Activated B cell treated with CpG ODN at 0.5 μM for 24 hours (primary cell): ENCODE measurements around the gene ZNF799. TPM values are rescaled to one million over a fixed set of nuclear protein-coding genes. Genes with fewer than 3 reads are reported as not detected.
A peak's percentile ranks its signal among the peaks of the same experiment; 100 is the strongest.
"Not testable (repeated sequence)": the region's sequence is repeated elsewhere in the genome, so short reads cannot be mapped to it uniquely, and the experiment has no call there.

Source experiments
- ATAC-seq: fragments of 200-7000 bp; cut with Tn5 transposase; one replicate; pipeline ENCODE4 v1.10.0; 2021; ENCODE audit warnings: low read depth, mild to moderate bottlenecking, moderate library complexity
- CTCF ChIA-PET: fragments of 350-600 bp; sonication (Branson Sonifier 250); formaldehyde crosslinking; loops from one replicate; lab custom pipeline; 2021; ENCODE audit warnings: antibody characterized with exemption; lab: Charles Lee
- POLR2A ChIA-PET: fragments of 350-600 bp; sonication (Branson Sonifier 250); formaldehyde crosslinking; loops from one replicate; lab custom pipeline; 2021; ENCODE audit warnings: antibody characterized with exemption; lab: Charles Lee
- DNase-seq: peaks from one replicate; pipeline ENCODE4 v3.0.0; 2022
- H3K27ac Mint-ChIP-seq: one replicate; pipeline ENCODE4 v1.8.0; 2020; ENCODE audit warnings: mixed read lengths
- H3K27me3 Mint-ChIP-seq: one replicate; pipeline ENCODE4 v1.8.0; 2021; ENCODE audit warnings: mixed read lengths
- H3K36me3 Mint-ChIP-seq: one replicate; pipeline ENCODE4 v1.8.0; 2021; ENCODE audit warnings: low read depth, mixed read lengths
- H3K4me1 Mint-ChIP-seq: one replicate; pipeline ENCODE4 v1.8.0; 2021; ENCODE audit warnings: mixed read lengths
- H3K4me3 Mint-ChIP-seq: one replicate; pipeline ENCODE4 v1.8.0; 2020; ENCODE audit warnings: mild to moderate bottlenecking, mixed read lengths
- H3K9me3 Mint-ChIP-seq: one replicate; pipeline ENCODE4 v1.8.0; 2020; ENCODE audit warnings: mixed read lengths
- intact Hi-C: fragments of 100-400 bp; cut with micrococcal nuclease; formaldehyde crosslinking; loops from one replicate; pipeline ENCODE4 v1.15.1; 2024
- total RNA-seq: library from RNA; stranded (reverse); gene quantifications from 2 replicates; pipeline ENCODE4 v1.2.3, GENCODE V29; 2022
- TF ChIP-seq, protein P1 (sequence below): fragments of 200-600 bp; IDR thresholded peaks from one replicate; pipeline ENCODE4 v1.8.0; 2022; ENCODE audit warnings: antibody characterized with exemption, mild to moderate bottlenecking

ZNF799 gene
- total RNA-seq, 1 donor from 2014 or later, result 6.8 TPM

DNA sequence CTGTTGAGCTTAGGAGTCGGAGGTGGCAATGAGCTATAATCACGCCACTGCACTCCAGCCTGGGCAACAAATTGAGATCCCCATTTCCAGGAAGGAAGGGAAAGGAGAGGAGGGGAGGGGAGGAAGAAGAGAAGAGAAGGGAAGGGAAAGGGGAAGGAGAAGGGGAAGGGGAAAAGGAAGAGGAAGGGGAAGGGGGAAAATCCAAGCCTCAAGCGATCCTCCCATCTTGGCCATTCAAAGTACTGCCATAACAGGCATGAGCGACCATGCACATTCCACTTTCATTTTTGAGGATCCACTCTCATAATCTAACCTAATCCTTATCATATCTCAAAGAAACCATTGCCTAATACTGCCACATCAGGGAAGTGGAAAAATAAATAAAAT lies 24.8 kb upstream of the ZNF799 start:
- TF ChIP-seq, protein P1, sequence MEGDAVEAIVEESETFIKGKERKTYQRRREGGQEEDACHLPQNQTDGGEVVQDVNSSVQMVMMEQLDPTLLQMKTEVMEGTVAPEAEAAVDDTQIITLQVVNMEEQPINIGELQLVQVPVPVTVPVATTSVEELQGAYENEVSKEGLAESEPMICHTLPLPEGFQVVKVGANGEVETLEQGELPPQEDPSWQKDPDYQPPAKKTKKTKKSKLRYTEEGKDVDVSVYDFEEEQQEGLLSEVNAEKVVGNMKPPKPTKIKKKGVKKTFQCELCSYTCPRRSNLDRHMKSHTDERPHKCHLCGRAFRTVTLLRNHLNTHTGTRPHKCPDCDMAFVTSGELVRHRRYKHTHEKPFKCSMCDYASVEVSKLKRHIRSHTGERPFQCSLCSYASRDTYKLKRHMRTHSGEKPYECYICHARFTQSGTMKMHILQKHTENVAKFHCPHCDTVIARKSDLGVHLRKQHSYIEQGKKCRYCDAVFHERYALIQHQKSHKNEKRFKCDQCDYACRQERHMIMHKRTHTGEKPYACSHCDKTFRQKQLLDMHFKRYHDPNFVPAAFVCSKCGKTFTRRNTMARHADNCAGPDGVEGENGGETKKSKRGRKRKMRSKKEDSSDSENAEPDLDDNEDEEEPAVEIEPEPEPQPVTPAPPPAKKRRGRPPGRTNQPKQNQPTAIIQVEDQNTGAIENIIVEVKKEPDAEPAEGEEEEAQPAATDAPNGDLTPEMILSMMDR, result no peak
- no peak for DNase-seq
- intact Hi-C loops, result no loop called here
- ATAC-seq, result no peak
- H3K9me3 Mint-ChIP-seq, result peaks cover 9% of the 10 kb centered on the region
- H3K27ac Mint-ChIP-seq, result no peak overlapping the region
- H3K4me1 Mint-ChIP-seq, result peaks cover 2% of the 10 kb centered on the region
- H3K4me3 Mint-ChIP-seq, result no peak overlapping the region
- H3K36me3 Mint-ChIP-seq, result peaks cover 27% of the 10 kb centered on the region
- no peaks in the 10 kb centered on the region for H3K27me3 Mint-ChIP-seq
- CTCF ChIA-PET, result no interaction called here
- POLR2A ChIA-PET, result interaction anchor here (0.6 kb wide), 1 partner anchor 15 kb away, joined by 3 read pairs; the partner anchor contains the start of gene ZNF443

DNA sequence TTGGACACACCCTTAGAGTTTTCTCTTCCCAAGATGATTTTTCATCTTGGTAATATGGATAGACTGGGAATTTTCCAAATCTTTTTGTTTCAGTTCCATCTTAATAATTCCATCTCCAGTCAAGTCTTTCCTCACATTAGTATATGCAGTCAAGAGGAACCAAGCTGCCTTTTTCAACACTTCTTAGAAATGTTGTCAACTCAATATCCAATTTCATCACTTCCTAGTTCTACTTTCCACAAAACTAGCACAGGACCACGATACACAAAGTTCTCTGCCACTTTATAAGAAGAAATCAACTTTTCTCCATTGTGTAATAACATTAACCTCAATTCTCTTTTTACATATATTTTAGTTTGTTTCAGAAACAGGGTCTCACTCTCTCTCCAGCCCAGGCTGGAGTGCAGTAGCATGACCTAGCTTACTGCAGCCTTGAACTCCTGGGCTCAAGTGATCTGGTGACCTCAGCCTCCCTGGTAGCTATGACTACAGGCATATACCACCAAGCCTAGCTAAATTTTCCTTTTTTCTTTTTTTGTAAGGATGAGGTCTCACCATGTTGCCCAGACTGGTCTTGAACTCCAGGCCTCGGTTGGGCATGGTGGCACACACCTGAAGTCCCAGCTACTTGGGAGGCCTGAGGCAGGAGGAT lies 24.3 kb upstream of the ZNF799 start:
- CTCF ChIA-PET, result no interaction called here
- H3K27ac Mint-ChIP-seq, result no peak overlapping the region
- peaks cover 22% of the 10 kb centered on the region for H3K36me3 Mint-ChIP-seq
- H3K27me3 Mint-ChIP-seq, result no peaks in the 10 kb centered on the region
- H3K9me3 Mint-ChIP-seq, result peaks cover 8% of the 10 kb centered on the region
- no peak overlapping the region for H3K4me3 Mint-ChIP-seq
- intact Hi-C loops, result no loop called here
- POLR2A ChIA-PET, result interaction anchor here (0.6 kb wide), 1 partner anchor 15 kb away, joined by 3 read pairs; the partner anchor contains the start of gene ZNF443
- H3K4me1 Mint-ChIP-seq, result peaks cover 2% of the 10 kb centered on the region
- no peak for DNase-seq
- TF ChIP-seq, protein P1, result no peak
- ATAC-seq, result no peak

DNA sequence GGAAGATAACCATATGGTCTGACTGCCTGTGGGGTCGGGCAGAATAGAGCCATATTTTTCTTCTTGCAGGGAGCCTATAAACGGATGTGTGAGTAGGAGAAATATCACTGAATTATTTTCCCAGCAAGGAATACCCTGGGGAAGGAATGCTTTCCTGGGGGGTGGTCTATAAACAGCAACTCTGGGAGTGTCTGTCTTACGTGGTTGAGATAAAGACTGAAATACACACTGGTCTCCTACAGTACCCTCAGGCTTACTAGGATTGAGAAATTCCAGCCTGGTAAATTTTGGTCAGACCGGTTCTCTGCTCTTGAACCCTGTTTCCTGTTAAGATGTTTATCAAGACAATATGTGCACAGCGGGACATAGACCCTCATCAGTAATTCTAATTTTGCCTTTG lies 16.2 kb upstream of the ZNF799 start:
- CTCF ChIA-PET, intact Hi-C loops, H3K4me1 Mint-ChIP-seq, ATAC-seq, H3K4me3 Mint-ChIP-seq, H3K27me3 Mint-ChIP-seq, H3K27ac Mint-ChIP-seq, DNase-seq: not testable (repeated sequence)
- H3K36me3 Mint-ChIP-seq, result peaks cover 22% of the 10 kb centered on the region
- POLR2A ChIA-PET, result interaction anchor here (0.6 kb wide), 1 partner anchor 21 kb away, joined by 4 read pairs; no protein-coding TSS in a partner anchor
- H3K9me3 Mint-ChIP-seq, result peaks cover 14% of the 10 kb centered on the region

DNA sequence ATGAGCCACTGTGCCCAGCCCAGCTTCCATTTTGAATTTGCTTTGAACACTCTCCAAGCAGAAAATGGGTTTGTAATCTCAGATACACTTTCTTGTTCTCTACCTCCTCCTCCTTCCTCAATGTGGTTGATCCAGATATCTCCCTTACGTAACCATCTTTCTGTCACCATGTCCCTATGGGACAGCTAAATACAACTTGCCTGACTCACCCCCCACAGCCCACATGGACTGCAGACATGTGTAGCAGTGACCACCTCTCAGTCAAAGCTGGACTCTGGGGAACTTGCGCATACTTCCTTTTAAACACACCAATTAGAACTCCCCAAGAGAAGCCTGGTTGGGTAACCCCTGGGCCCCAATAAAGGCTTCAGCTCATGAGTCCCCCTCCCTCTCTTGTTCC lies 10.8 kb upstream of the ZNF799 start:
- TF ChIP-seq, protein P1, result no peak
- H3K4me3 Mint-ChIP-seq, result no peak overlapping the region
- ChIA-PET CTCF (no interaction called here), POLR2A (no interaction called here)
- no peaks in the 10 kb centered on the region for H3K4me1 Mint-ChIP-seq
- intact Hi-C loops, result no loop called here
- no peak for ATAC-seq
- H3K27me3 Mint-ChIP-seq, result no peaks in the 10 kb centered on the region
- peaks cover 9% of the 10 kb centered on the region for H3K9me3 Mint-ChIP-seq
- H3K27ac Mint-ChIP-seq, result no peak overlapping the region
- peaks cover 4% of the 10 kb centered on the region for H3K36me3 Mint-ChIP-seq
- DNase-seq, result no peak

DNA sequence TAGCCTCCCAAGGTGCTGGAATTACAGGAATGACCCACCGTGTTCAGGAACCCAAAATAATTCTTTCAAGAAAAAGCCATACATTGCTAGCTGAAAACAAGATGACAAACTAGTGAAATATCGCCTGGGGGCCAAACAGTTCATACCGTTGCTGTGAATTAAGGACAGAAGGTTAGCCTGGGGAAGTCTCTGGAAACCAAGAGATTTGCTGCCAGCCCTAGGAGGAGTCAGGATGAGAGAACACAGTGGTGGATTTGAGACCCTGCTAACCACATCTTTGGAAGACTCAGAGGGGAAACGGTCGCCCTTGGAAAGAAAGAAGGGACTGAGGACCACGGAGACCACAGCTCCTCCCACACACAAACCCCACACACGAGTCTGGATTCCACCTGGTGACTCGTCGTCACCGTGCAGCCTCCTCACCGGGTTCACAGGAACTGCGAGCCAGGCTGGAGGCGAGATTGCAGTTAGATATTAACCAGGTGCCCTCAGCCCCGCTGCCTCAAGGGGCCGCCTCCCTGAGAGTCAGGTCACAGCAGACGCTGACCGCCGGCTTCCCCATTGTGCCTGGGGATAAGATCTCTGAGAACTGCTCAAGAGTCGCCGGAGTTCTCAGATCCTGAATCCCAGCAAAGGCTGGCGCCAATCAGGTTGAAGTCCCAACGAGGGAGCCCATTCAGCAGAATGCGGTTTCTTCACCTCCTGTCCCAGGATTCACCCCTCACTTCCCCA lies 1.0 kb downstream of the ZNF799 start:
- Mint-ChIP-seq H3K4me1 (peaks cover 22% of the 10 kb centered on the region), H3K4me3 (peak overlapping the region; percentile 92), H3K27ac (peak overlapping the region; percentile 70)
- POLR2A ChIA-PET, result interaction anchor here (0.7 to 3.1 kb wide), 4 partner anchors 35 to 351 kb away, joined by 4 to 12 read pairs (median 7); partner anchors contain the start of genes ZNF442 and ZNF443
- intact Hi-C loops, result loop anchor here (2.0 kb wide), 2 partner anchors 35 to 213 kb away; partner anchors contain the start of gene ZNF442
- H3K27me3 Mint-ChIP-seq, H3K36me3 Mint-ChIP-seq, DNase-seq, H3K9me3 Mint-ChIP-seq, CTCF ChIA-PET: not testable (repeated sequence)
- ATAC-seq, result peak; percentile 43

DNA sequence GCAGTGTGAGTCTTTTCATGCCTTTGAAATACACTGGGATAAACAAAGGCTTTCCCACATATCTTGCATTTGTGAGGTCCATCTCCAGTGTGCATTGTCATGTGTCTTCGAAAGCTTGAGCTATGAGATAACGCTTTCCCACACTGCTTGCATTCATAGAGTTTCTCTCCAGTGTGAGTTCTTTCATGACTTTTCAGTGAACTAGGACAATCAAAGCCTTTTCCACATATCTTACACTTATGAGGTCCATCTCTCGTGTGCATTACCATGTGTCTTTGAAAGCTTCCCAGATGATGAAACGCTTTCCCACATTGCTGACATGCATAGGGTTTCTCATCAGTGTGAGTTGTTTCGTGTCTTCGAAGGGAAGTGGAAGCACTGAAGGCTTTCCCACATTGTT lies 9.9 kb downstream of the ZNF799 start:
- H3K27me3 Mint-ChIP-seq, H3K27ac Mint-ChIP-seq, intact Hi-C loops, DNase-seq, H3K4me3 Mint-ChIP-seq, H3K4me1 Mint-ChIP-seq, ATAC-seq, CTCF ChIA-PET: not testable (repeated sequence)
- H3K9me3 Mint-ChIP-seq, result peaks cover 15% of the 10 kb centered on the region
- peaks cover 58% of the 10 kb centered on the region for H3K36me3 Mint-ChIP-seq
- POLR2A ChIA-PET, result interaction anchor here (0.6 kb wide), 1 partner anchor 216 kb away, joined by 6 read pairs; no protein-coding TSS in a partner anchor

DNA sequence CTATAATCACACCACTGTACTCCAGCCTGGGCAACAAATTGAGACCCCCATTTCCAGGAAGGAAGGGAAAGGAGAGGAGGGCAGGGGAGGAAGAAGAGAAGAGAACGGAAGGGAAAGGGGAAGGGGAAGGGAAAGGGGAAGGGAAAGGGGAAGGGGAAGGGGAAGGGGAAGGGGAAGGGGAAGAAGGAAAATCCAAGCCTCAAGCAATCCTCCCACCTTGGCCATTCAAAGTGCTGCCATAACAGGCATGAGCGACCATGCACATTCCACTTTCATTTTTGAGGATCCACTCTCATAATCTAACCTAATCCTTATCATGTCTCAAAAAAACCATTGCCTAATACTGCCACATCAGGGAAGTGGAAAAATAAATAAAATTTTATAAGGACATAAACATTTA lies 14.7 kb downstream of the ZNF799 start:
- H3K4me1 Mint-ChIP-seq, result peaks cover 13% of the 10 kb centered on the region
- CTCF ChIA-PET, H3K9me3 Mint-ChIP-seq, DNase-seq, intact Hi-C loops, POLR2A ChIA-PET, H3K4me3 Mint-ChIP-seq, ATAC-seq, H3K27ac Mint-ChIP-seq, H3K27me3 Mint-ChIP-seq: not testable (repeated sequence)
- H3K36me3 Mint-ChIP-seq, result peaks cover 58% of the 10 kb centered on the region
